ENCODE data around the gene YBX2. TPM values are rescaled to one million over a fixed set of nuclear protein-coding genes. Genes with fewer than 3 reads are reported as not detected.

Gene YBX2
- total RNA-seq, 1 experiment from 2014 or later, result 24.0 TPM

- TF ChIP-seq CTCF (conservative IDR thresholded peaks at IDR 0.05), result no peak
- no peaks in the 10 kb centered on the region for H3K9me3 ChIP-seq (ENCODE audit: control insufficient read depth, low read depth, low read length)
- no peak overlapping the region for H3K4ac ChIP-seq (ENCODE audit: low read depth, low read length)
- Mint-ChIP-seq H3K36me3 (ENCODE audit: insufficient read depth in 1 of 3, low read depth in 3 of 3) (peaks cover 0 to 2% (median 0%) of the 10 kb centered on the region in 3 experiments; a peak in 2 of 7 replicates), H3K27me3 (ENCODE audit: low read depth) (no peaks in the 10 kb centered on the region; the same call in 1 of the 2 replicates), H3K4me1 (peaks cover 6 to 10% of the 10 kb centered on the region in 2 experiments), H3K4me3 (no peak overlapping the region), H3K9me3 (no peaks in the 10 kb centered on the region), H3K27ac (peak overlapping the region in 1 of 3 experiments; percentile 87; a peak in 1 of 7 replicates)
- H2AK5ac ChIP-seq (ENCODE audit: insufficient read length, low read length), result no peak overlapping the region
- H3K4me1 ChIP-seq (ENCODE audit: insufficient read depth, low read length), result peaks cover 4% of the 10 kb centered on the region; the same call in 1 of the 2 replicates
- H3K27ac ChIP-seq (ENCODE audit: insufficient read length, low read depth, low read length), result no peak overlapping the region
- no peak overlapping the region for H3K56ac ChIP-seq (ENCODE audit: insufficient read length, low read depth, low read length)
- H3K79me1 ChIP-seq (ENCODE audit: insufficient read depth, low read depth, low read length, poor library complexity, severe bottlenecking), result no peaks in the 10 kb centered on the region
- H2AFZ ChIP-seq (ENCODE audit: low read length), result no peak overlapping the region
- H3K9ac ChIP-seq (ENCODE audit: extremely low read depth, insufficient read length, low read length), result no peak overlapping the region
- no peak overlapping the region for H3T11ph ChIP-seq (ENCODE audit: low read length)
- no peak overlapping the region for H2BK15ac ChIP-seq (ENCODE audit: low read depth, low read length)
- WGBS (ENCODE audit: extremely low coverage, insufficient read length, low lambda C conversion rate), result no CpG with 5 or more reads among the region's 13 CpGs
- H4K5ac ChIP-seq (ENCODE audit: insufficient read length, low read depth, low read length), result no peak overlapping the region
- no peak overlapping the region for H3K23ac ChIP-seq (ENCODE audit: insufficient read length, low read depth, low read length)
- no peaks in the 10 kb centered on the region for H4K20me1 ChIP-seq (ENCODE audit: control insufficient read depth, insufficient read depth, insufficient read length)
- H3K18ac ChIP-seq (ENCODE audit: insufficient read length, low read depth, low read length), result no peak overlapping the region
- no peaks in the 10 kb centered on the region for H3K23me2 ChIP-seq (ENCODE audit: insufficient read length, low read depth, low read length, poor library complexity, severe bottlenecking)
- H2BK120ac ChIP-seq (ENCODE audit: low read depth, low read length, poor library complexity, severe bottlenecking), result no peak overlapping the region
- no peak overlapping the region for H4K91ac ChIP-seq (ENCODE audit: insufficient read length, low read depth, low read length)
- no peak overlapping the region for H3K4me2 ChIP-seq (ENCODE audit: insufficient read depth, insufficient read length, low read length)
- H2BK20ac ChIP-seq (ENCODE audit: low read depth, low read length, poor library complexity, severe bottlenecking), result no peak overlapping the region
- no peaks in the 10 kb centered on the region for H3K79me2 ChIP-seq (ENCODE audit: insufficient read depth, low read length)
- no peaks in the 10 kb centered on the region for H3K27me3 ChIP-seq (ENCODE audit: insufficient read depth, low read length)
- no peak for DNase-seq
- H2BK12ac ChIP-seq (ENCODE audit: insufficient read length, low read depth, low read length), result no peak overlapping the region
- H4K8ac ChIP-seq (replicated peaks; ENCODE audit: insufficient read length, low read depth, low read length), result no peak overlapping the region
- H3K14ac ChIP-seq (ENCODE audit: insufficient read depth, low read length), result no peak overlapping the region
- H2BK5ac ChIP-seq (ENCODE audit: insufficient read length, low read length), result no peak overlapping the region
Measured at GRCh38 chr17:7341842-7342241, 47.4 kb upstream of the YBX2 start.

Data from H9 (cell line).